Measurements from ENCODE around the gene PHAF1. TPM values are rescaled to one million over a fixed set of nuclear protein-coding genes. Genes with fewer than 3 reads are reported as not detected.

PHAF1 gene
- total RNA-seq, 1 donor from 2014 or later, result 29.1 TPM

DNA sequence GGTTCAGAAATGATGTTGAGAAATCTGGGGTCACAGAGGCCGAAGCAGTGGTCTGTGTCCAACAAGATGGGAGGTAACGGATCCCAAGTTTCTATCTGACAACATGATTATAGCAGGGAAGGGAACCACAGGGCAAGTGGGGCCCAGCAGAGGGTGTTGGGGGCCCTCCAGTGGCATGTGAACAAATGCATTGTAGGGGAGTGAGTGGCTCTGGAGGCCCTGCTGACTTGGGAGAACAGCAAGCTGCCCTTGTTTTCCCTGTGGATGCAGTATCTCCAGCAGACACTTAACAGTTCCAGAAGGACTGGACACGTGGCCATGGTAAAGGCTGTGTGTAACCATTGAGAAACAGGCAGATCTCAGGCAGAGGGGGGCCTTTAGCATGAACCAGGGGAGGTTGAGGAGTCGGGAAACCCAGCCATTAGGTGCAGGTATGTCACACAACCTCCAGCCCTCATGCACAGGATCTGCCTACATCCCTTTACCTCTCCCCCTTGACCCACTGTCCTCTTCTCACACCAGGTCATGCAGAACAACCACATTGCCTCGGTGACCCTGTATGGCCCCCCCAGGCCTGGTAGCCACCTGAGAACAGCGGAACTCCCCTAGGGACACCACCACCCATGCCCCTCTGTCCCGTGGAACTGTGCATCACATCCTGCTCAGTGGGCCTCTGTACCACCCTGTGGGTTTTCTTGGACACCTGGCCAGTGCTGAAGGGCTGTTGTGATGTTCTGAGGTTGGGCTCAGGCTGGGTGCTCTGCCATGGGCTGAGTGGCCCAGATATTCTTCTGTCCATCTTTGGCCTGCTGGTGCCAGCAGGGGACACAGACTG, 37.0 kb downstream of the PHAF1 start:
- Histone ChIP-seq H3K9ac (no peak overlapping the region), H3K4me2 (no peak overlapping the region), H3F3A (ENCODE audit: low read depth) (peaks cover 26% of the 10 kb centered on the region), H3K9me3 (ENCODE audit: low read depth) (no peaks in the 10 kb centered on the region), H3K4me3 (no peak overlapping the region), H3K36me3 (no peaks in the 10 kb centered on the region), H3K27me3 (peaks cover 27% of the 10 kb centered on the region), H2AFZ (replicated peaks) (no peak overlapping the region), H3K27ac (no peak overlapping the region), H3K4me1 (no peaks in the 10 kb centered on the region), H4K20me1 (ENCODE audit: low read depth) (peaks cover 5% of the 10 kb centered on the region), H3K79me2 (ENCODE audit: low read depth) (no peaks in the 10 kb centered on the region)
- Mint-ChIP-seq H3K27ac (no peak overlapping the region), H3K9me3 (peaks cover 2% of the 10 kb centered on the region), H3K4me1 (peaks cover 8% of the 10 kb centered on the region), H3K4me3 (no peak overlapping the region), H3K27me3 (ENCODE audit: insufficient read depth, low read depth) (peaks cover 22% of the 10 kb centered on the region), H3K36me3 (peaks cover 20% of the 10 kb centered on the region)
- no peak for TF ChIP-seq EZH2phosphoT487 (IDR thresholded peaks at IDR 0.05)
- no peak for TF ChIP-seq EZH2 (IDR thresholded peaks at IDR 0.05)
- TF ChIP-seq, protein P1, sequence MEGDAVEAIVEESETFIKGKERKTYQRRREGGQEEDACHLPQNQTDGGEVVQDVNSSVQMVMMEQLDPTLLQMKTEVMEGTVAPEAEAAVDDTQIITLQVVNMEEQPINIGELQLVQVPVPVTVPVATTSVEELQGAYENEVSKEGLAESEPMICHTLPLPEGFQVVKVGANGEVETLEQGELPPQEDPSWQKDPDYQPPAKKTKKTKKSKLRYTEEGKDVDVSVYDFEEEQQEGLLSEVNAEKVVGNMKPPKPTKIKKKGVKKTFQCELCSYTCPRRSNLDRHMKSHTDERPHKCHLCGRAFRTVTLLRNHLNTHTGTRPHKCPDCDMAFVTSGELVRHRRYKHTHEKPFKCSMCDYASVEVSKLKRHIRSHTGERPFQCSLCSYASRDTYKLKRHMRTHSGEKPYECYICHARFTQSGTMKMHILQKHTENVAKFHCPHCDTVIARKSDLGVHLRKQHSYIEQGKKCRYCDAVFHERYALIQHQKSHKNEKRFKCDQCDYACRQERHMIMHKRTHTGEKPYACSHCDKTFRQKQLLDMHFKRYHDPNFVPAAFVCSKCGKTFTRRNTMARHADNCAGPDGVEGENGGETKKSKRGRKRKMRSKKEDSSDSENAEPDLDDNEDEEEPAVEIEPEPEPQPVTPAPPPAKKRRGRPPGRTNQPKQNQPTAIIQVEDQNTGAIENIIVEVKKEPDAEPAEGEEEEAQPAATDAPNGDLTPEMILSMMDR (IDR thresholded peaks at IDR 0.05), result no peak
- DNase-seq (ENCODE audit: low spot score), result no peak

DNA sequence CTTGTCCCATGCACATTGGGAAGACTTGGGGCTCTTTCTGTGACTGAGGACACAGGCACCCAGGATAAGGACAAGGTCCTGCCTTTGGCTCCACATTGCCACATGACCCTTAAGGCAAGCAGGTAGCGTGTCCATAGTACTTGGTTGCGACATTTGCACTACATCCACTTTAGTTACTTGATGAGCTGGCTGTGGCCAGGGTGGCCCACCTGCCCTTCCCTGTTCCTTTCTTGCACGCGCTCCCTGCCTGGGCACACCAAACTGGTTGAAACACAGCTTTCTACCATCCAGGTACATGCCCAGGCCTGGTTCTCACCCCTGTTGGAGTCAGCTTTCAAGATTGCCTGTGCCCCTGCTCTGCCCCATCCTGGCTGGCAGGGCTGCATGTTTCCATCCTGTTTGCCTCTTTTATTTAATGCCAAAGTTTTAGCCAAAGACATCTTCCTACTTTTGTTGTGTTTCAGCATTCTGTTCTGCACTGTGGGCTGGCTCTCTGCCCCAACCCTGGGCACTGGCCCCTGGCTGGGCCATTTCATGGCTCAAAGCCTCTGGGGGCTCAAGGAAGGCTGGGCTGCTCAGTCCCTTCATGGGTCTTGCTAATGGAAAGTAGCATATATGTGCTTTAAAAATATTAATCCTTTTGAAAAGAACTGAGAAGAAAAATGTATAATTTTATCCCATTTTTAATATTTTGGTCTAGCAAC, 37.8 kb downstream of the PHAF1 start:
- DNase-seq (ENCODE audit: low spot score), result no peak
- H3K9me3 ChIP-seq (ENCODE audit: low read depth), result no peaks in the 10 kb centered on the region
- Mint-ChIP-seq H3K4me3 (no peak overlapping the region), H3K27ac (no peak overlapping the region), H3K27me3 (ENCODE audit: insufficient read depth, low read depth) (peaks cover 29% of the 10 kb centered on the region), H3K4me1 (peaks cover 8% of the 10 kb centered on the region), H3K36me3 (peaks cover 16% of the 10 kb centered on the region), H3K9me3 (peaks cover 2% of the 10 kb centered on the region)
- no peaks in the 10 kb centered on the region for H3K36me3 ChIP-seq
- no peak overlapping the region for H3K4me3 ChIP-seq
- H3K79me2 ChIP-seq (ENCODE audit: low read depth), result no peaks in the 10 kb centered on the region
- no peak overlapping the region for H3K27ac ChIP-seq
- H3K4me2 ChIP-seq, result no peak overlapping the region
- H2AFZ ChIP-seq (replicated peaks), result no peak overlapping the region
- no peaks in the 10 kb centered on the region for H3K4me1 ChIP-seq
- H4K20me1 ChIP-seq (ENCODE audit: low read depth), result peaks cover 5% of the 10 kb centered on the region
- H3K27me3 ChIP-seq, result peaks cover 35% of the 10 kb centered on the region
- no peak overlapping the region for H3K9ac ChIP-seq
- peaks cover 30% of the 10 kb centered on the region for H3F3A ChIP-seq (ENCODE audit: low read depth)
- TF ChIP-seq EZH2 (IDR thresholded peaks at IDR 0.05), result no peak
- TF ChIP-seq, protein P1 (IDR thresholded peaks at IDR 0.05), result no peak
- TF ChIP-seq EZH2phosphoT487 (IDR thresholded peaks at IDR 0.05), result no peak

DNA sequence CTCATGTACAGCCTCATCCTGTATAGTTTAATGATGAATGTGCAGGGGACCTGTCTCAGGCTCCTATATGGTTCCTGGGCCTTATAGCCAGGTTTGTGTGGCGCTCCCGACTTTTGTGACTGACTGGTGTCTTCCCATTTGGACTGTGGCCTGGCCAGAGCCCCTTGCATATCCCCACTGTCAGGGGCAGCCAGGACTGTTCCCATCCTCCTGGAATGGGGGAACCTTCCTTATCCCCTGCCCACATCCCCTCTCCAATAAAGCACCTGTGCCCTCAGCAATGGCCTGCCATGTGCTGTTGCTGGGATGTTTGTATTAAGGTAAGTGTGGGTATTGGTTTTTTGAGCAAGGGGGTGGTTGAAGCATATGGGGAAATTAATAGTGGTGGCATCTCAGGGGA, 38.5 kb downstream of the PHAF1 start:
- Histone ChIP-seq H3K27me3 (peaks cover 41% of the 10 kb centered on the region), H2AFZ (replicated peaks) (no peak overlapping the region), H3K4me3 (no peak overlapping the region), H3K36me3 (no peaks in the 10 kb centered on the region), H3K79me2 (ENCODE audit: low read depth) (no peaks in the 10 kb centered on the region), H3F3A (ENCODE audit: low read depth) (peaks cover 30% of the 10 kb centered on the region), H3K9ac (no peak overlapping the region), H4K20me1 (ENCODE audit: low read depth) (peaks cover 5% of the 10 kb centered on the region), H3K4me2 (no peak overlapping the region), H3K27ac (no peak overlapping the region), H3K4me1 (no peaks in the 10 kb centered on the region), H3K9me3 (ENCODE audit: low read depth) (no peaks in the 10 kb centered on the region)
- no peak overlapping the region for H3K4me3 Mint-ChIP-seq
- H3K36me3 Mint-ChIP-seq, result peaks cover 16% of the 10 kb centered on the region
- H3K27me3 Mint-ChIP-seq (ENCODE audit: insufficient read depth, low read depth), result peaks cover 36% of the 10 kb centered on the region
- H3K4me1 Mint-ChIP-seq, result peaks cover 8% of the 10 kb centered on the region
- no peak overlapping the region for H3K27ac Mint-ChIP-seq
- peaks cover 2% of the 10 kb centered on the region for H3K9me3 Mint-ChIP-seq
- no peak for DNase-seq (ENCODE audit: low spot score)
- TF ChIP-seq, protein P1 (IDR thresholded peaks at IDR 0.05), result no peak
- TF ChIP-seq EZH2 (IDR thresholded peaks at IDR 0.05), result no peak
- TF ChIP-seq EZH2phosphoT487 (IDR thresholded peaks at IDR 0.05), result no peak
